Fibroblast of lung (primary cell): Measurements from ENCODE around the gene IMP4. TPM values are rescaled to one million over a fixed set of nuclear protein-coding genes. Genes with fewer than 3 reads are reported as not detected.

Experiments
- DNase-seq, 2 donors: peaks; one replicate each; pipeline versions ENCODE4 v3.0.0 to v3.0.0-alpha.2; 2010; ENCODE audit warnings: low read depth in 2 of 2
- H2AFZ ChIP-seq: 2 replicates; pipeline ENCODE4 v1.5.1; 2012; ENCODE audit warnings: low read length, control low read depth, inconsistent platforms
- H3K27ac ChIP-seq: 2 replicates; pipeline ENCODE4 v1.5.1; 2011; ENCODE audit warnings: low read length, control low read depth; ENCODE audit not compliant: insufficient read depth
- H3K27me3 ChIP-seq: 2 replicates; pipeline ENCODE4 v1.5.1; 2011; ENCODE audit warnings: mild to moderate bottlenecking, low read length; ENCODE audit not compliant: control insufficient read depth, insufficient read depth
- H3K36me3 ChIP-seq: 2 replicates; pipeline ENCODE4 v1.5.1; 2011; ENCODE audit warnings: low read length; ENCODE audit not compliant: control insufficient read depth, insufficient read depth
- H3K4me1 ChIP-seq: 2 replicates; pipeline ENCODE4 v1.5.1; 2011; ENCODE audit warnings: low read length; ENCODE audit not compliant: control insufficient read depth, insufficient read depth; ENCODE audit errors: extremely low read depth
- H3K4me2 ChIP-seq: 2 replicates; pipeline ENCODE4 v1.5.1; 2011; ENCODE audit warnings: low read length, control low read depth; ENCODE audit not compliant: insufficient read depth; ENCODE audit errors: extremely low read depth
- H3K4me3 ChIP-seq, 4 experiments: fragments of 200-600 bp in 1 of 4; sonication (generic) in 1 of 4; replicated peaks in 1 of 4; 2 replicates each; pipeline ENCODE4 v1.5.1; 2011 to 2016; ENCODE audit warnings: low read length in 4 of 4, low read depth in 3 of 4, mild to moderate bottlenecking in 3 of 4, control low read depth in 2 of 4, inconsistent platforms in 1 of 4, mixed read lengths in 1 of 4; ENCODE audit not compliant: insufficient read depth in 1 of 4; ENCODE audit errors: control extremely low read depth in 1 of 4
- H3K79me2 ChIP-seq: 2 replicates; pipeline ENCODE4 v1.5.1; 2012; ENCODE audit warnings: mild to moderate bottlenecking, low read length, inconsistent platforms; ENCODE audit not compliant: control insufficient read depth, insufficient read depth
- H3K9ac ChIP-seq: 2 replicates; pipeline ENCODE4 v1.5.1; 2011; ENCODE audit warnings: mild to moderate bottlenecking, low read length, control low read depth; ENCODE audit not compliant: insufficient read depth
- H3K9me3 ChIP-seq: 2 replicates; pipeline ENCODE4 v1.5.1; 2012; ENCODE audit warnings: low read depth, low read length; ENCODE audit not compliant: control insufficient read depth, insufficient read depth
- H4K20me1 ChIP-seq: 2 replicates; pipeline ENCODE4 v1.5.1; 2011; ENCODE audit warnings: low read length; ENCODE audit not compliant: control insufficient read depth, insufficient read depth; ENCODE audit errors: extremely low read depth
- EZH2 ChIP-seq: IDR thresholded peaks from 2 replicates; pipeline ENCODE4 v1.5.1; 2012; ENCODE audit warnings: low read length, control low read depth, mild to moderate bottlenecking; ENCODE audit errors: missing control alignments
- polyA plus RNA-seq, 2 donors: library from polyadenylated mRNA; depleted of rRNA in 1 of 2; stranded (reverse) in 1 of 2; unstranded in 1 of 2; fragments of >200 nt; gene quantifications; 2 replicates each; pipeline ENCODE4 v1.2.1, GENCODE V29; 2011 to 2012; ENCODE audit warnings: missing spikeins in 1 of 2
- total RNA-seq: library from RNA; depleted of rRNA; stranded (reverse); fragments of >200 nt; gene quantifications from 2 replicates; pipeline ENCODE4 v1.2.1, GENCODE V29; 2014
- TF ChIP-seq, protein P1 (sequence below), 2 donors: IDR thresholded peaks in 1 of 2; conservative IDR thresholded peaks in 1 of 2; 1 replicate in 1 of 2; 2 replicates in 1 of 2; pipeline ENCODE4 v1.5.1; 2011 to 2012; ENCODE audit warnings: low read length in 2 of 2, control low read depth in 1 of 2, inconsistent platforms in 1 of 2, low read depth in 1 of 2, mild to moderate bottlenecking in 1 of 2

Gene IMP4
- total and polyA plus RNA-seq, 2 donors (not counting 1 experiment from before 2014, with no cell fraction given) = 46.3 to 58.0 TPM

DNA sequence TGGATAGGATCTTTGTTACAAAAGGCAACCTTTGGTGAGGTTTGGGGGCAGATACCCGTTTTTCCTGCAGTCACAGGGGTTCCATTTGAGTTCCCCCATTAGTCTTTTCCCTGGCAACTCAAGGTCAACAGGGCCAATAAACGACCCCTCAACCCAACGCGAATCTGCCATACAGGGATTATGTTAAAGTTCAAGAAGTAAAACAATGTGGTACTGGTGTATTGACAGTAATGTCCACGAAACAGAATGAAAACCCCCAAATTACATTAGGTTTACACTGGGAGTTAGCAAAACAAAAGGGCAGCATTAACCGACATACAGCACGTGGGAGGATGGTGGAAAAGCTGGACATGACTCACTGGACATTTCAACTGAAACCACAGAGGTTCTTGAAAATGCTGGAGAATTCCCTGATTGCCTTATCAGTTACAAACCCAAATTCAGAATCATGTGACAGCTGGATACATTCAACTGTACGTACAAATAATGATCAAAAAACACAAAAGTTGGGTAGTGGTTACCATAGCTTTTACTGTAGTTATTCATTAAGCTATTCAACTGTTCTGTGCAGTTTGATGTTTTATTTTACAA is 4.9 kb upstream of the IMP4 start:
- Histone ChIP-seq H4K20me1 (no peaks in the 10 kb centered on the region), H3K36me3 (no peaks in the 10 kb centered on the region), H3K4me2 (no peak overlapping the region), H3K4me3 (peak overlapping the region in 1 of 4 experiments; percentile 68), H2AFZ (no peak overlapping the region), H3K79me2 (no peaks in the 10 kb centered on the region), H3K27ac (no peak overlapping the region), H3K9ac (no peak overlapping the region), H3K9me3 (no peaks in the 10 kb centered on the region), H3K27me3 (no peaks in the 10 kb centered on the region), H3K4me1 (no peaks in the 10 kb centered on the region)
- DNase-seq = peak; percentile 72 to 88
- TF ChIP-seq EZH2 = no peak
- TF ChIP-seq, protein P1, sequence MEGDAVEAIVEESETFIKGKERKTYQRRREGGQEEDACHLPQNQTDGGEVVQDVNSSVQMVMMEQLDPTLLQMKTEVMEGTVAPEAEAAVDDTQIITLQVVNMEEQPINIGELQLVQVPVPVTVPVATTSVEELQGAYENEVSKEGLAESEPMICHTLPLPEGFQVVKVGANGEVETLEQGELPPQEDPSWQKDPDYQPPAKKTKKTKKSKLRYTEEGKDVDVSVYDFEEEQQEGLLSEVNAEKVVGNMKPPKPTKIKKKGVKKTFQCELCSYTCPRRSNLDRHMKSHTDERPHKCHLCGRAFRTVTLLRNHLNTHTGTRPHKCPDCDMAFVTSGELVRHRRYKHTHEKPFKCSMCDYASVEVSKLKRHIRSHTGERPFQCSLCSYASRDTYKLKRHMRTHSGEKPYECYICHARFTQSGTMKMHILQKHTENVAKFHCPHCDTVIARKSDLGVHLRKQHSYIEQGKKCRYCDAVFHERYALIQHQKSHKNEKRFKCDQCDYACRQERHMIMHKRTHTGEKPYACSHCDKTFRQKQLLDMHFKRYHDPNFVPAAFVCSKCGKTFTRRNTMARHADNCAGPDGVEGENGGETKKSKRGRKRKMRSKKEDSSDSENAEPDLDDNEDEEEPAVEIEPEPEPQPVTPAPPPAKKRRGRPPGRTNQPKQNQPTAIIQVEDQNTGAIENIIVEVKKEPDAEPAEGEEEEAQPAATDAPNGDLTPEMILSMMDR (conservative IDR thresholded peaks at IDR 0.05 in 1 of 2, IDR thresholded peaks at IDR 0.05 in 1 of 2; ENCODE audit: low read depth in 1 of 2, low read length in 2 of 2) = no peak

DNA sequence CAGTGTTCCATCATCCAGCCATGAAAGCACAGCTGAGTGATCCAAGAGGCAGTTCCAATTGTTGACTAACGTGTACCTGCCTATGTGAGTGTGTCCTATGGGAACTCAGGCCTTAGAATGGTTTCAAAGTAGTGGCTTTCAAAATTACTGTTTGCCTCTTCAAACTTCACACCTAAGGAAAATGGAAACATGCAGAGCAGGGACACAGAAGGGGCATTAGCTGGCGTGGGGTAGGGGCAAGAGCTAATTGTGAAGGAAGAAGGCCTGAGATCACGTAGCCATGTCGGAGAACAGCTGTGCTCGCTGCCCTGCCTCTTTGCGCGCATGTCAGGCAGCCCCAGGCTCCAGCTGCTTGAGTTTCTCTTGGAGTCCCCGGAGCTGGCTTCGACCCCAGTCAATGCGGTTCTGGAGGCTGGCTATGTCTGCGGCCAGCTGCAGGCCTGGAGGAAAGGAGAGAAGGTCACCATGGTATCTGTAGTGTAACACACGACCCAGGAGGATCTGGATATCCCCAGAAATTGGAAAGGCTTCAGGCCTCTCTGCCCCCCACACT is 3.8 kb upstream of the IMP4 start:
- no peak overlapping the region for H3K27ac ChIP-seq
- no peak for DNase-seq
- H3K36me3 ChIP-seq = no peaks in the 10 kb centered on the region
- peaks cover 2% of the 10 kb centered on the region for H3K4me1 ChIP-seq
- H2AFZ ChIP-seq = no peak overlapping the region
- no peak overlapping the region for H3K4me2 ChIP-seq
- TF ChIP-seq, protein P1 (conservative IDR thresholded peaks at IDR 0.05 in 1 of 2, IDR thresholded peaks at IDR 0.05 in 1 of 2; ENCODE audit: low read depth in 1 of 2, low read length in 2 of 2) = no peak
- no peak for TF ChIP-seq EZH2
- no peak overlapping the region for H3K4me3 ChIP-seq
- H3K79me2 ChIP-seq = peaks cover 8% of the 10 kb centered on the region
- no peak overlapping the region for H3K9ac ChIP-seq
- no peaks in the 10 kb centered on the region for H3K9me3 ChIP-seq
- H3K27me3 ChIP-seq = no peaks in the 10 kb centered on the region
- H4K20me1 ChIP-seq = no peaks in the 10 kb centered on the region

- TF ChIP-seq, protein P1 (conservative IDR thresholded peaks at IDR 0.05 in 1 of 2, IDR thresholded peaks at IDR 0.05 in 1 of 2; ENCODE audit: low read depth in 1 of 2, low read length in 2 of 2) = no peak
- TF ChIP-seq EZH2 = no peak
- Histone ChIP-seq H3K79me2 (peaks cover 15% of the 10 kb centered on the region), H3K36me3 (peaks cover 7% of the 10 kb centered on the region), H3K9ac (no peak overlapping the region), H3K27me3 (no peaks in the 10 kb centered on the region), H3K4me2 (no peak overlapping the region), H3K4me3 (no peak overlapping the region), H2AFZ (no peak overlapping the region), H4K20me1 (no peaks in the 10 kb centered on the region), H3K9me3 (no peaks in the 10 kb centered on the region), H3K4me1 (peaks cover 2% of the 10 kb centered on the region), H3K27ac (no peak overlapping the region)
- DNase-seq = no peak
Measured at GRCh38 chr2:130339885-130340745, 2.6 kb upstream of the IMP4 start.
